GM10248 (cell line): ENCODE results near the gene ERVK3-1.

Source experiments
- CTCF ChIA-PET: fragments of 300-600 bp; sonication (Branson Sonifier 250); formaldehyde crosslinking; extraction: SDS; loops from one replicate; lab custom pipeline; 2021; ENCODE audit warnings: antibody characterized with exemption; lab: Yijun Ruan, JAX
- POLR2A ChIA-PET: fragments of 350-650 bp; sonication (Branson Sonifier 250); formaldehyde crosslinking; extraction: SDS; loops from one replicate; lab custom pipeline; 2020; ENCODE audit warnings: antibody characterized with exemption; lab: Yijun Ruan, JAX
- DNase-seq: peaks from one replicate; pipeline ENCODE4 v3.0.0; 2012; ENCODE audit errors: extremely low spot score
- CTCF ChIP-seq: IDR thresholded peaks from 2 replicates; pipeline ENCODE4 v1.5.1; 2012; ENCODE audit warnings: mild to moderate bottlenecking, low read depth; ENCODE audit errors: extremely low read depth, missing control alignments, control extremely low read depth

Gene ERVK3-1

GRCh38 chr19:58326501-58326913, 21.3 kb downstream of the ERVK3-1 start:
- no peak for DNase-seq
- ChIA-PET POLR2A (interaction anchor here (0.6 to 1.3 kb wide), 6 partner anchors 8 to 599 kb away, joined by 3 to 8 read pairs (median 4); partner anchors contain the start of gene ZNF671), CTCF (interaction anchor here (0.9 to 2.6 kb wide), 5 partner anchors 9 to 193 kb away, joined by 4 to 7 read pairs (median 5); partner anchors contain the start of genes ZBTB45 and ZNF497)
- no peak for TF ChIP-seq CTCF

GRCh38 chr19:58326914-58327726, 21.9 kb downstream of the ERVK3-1 start, which contains the start of gene ZSCAN22:
TSS of gene ZSCAN22 (plus strand) at chr19:58326994. CDS start at chr19:58334803, 7,809 bp downstream.
- TF ChIP-seq CTCF: no peak
- CTCF ChIA-PET: interaction anchor here (1.1 to 2.6 kb wide), 4 partner anchors 10 to 193 kb away, joined by 4 to 7 read pairs (median 4); partner anchors contain the start of genes ZBTB45 and ZNF497
- POLR2A ChIA-PET: interaction anchor here (0.6 to 1.3 kb wide), 5 partner anchors 9 to 600 kb away, joined by 4 to 8 read pairs (median 5); partner anchors contain the start of gene ZNF671
- peak; percentile 96 for DNase-seq

DNA sequence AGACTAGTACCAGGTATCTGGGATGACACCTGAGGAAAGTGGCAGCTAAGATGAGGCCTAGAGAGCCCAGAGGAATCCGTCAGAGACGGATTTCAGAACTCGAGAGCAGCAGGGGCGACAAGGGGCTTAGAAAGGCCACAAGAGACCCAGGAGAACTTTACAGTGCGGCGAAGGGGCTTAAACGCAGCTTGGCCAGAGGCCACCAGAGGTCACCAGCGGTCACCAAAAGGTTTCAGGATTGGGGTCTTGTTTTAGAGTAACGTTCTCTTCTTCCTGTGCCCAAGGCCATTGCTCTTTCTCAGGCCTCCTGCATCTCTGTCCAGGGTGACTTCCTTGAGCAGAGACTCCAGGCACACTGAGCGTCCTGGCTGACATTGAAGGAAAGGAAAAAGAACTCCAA, 23.8 kb downstream of the ERVK3-1 start:
- no peak for DNase-seq
- CTCF ChIA-PET: interaction anchor here (1.1 to 2.7 kb wide), 5 partner anchors 19 to 191 kb away, joined by 4 to 10 read pairs (median 5); partner anchors contain the start of genes ZBTB45 and ZNF497
- POLR2A ChIA-PET: no interaction called here
- TF ChIP-seq CTCF: peak; percentile 42

GRCh38 chr19:58330458-58330857, 25.3 kb downstream of the ERVK3-1 start:
- DNase-seq: no peak
- CTCF ChIA-PET: interaction anchor here (0.9 to 2.7 kb wide), 7 partner anchors 9 to 189 kb away, joined by 3 to 10 read pairs (median 5); partner anchors contain the start of genes ZBTB45 and ZNF497
- POLR2A ChIA-PET: no interaction called here
- no peak for TF ChIP-seq CTCF

GRCh38 chr19:58332697-58333096, 27.5 kb downstream of the ERVK3-1 start:
- no peak for DNase-seq
- ChIA-PET CTCF (interaction anchor here (1.0 to 1.7 kb wide), 2 partner anchors 17 to 30 kb away, joined by 3 to 4 read pairs; partner anchors contain the start of gene ZNF497), POLR2A (no interaction called here)
- TF ChIP-seq CTCF: no peak

GRCh38 chr19:58334691-58335249, 29.6 kb downstream of the ERVK3-1 start:
- ChIA-PET CTCF (interaction anchor here (1.7 to 1.8 kb wide), 2 partner anchors 13 to 184 kb away, joined by 4 to 8 read pairs; no protein-coding TSS in a partner anchor), POLR2A (no interaction called here)
- no peak for DNase-seq
- no peak for TF ChIP-seq CTCF
